ENCODE results near the gene RPA1.
"Not testable (repeated sequence)": the region's sequence is repeated elsewhere in the genome, so short reads cannot be mapped to it uniquely, and the experiment has no call there.

RPA1 gene

GRCh38 chr17:1829592-1830257 is at the start of gene RPA1, which contains the start of gene SMYD4:
Gene RPA1, plus strand, starts transcription at chr17:1830005. Its CDS starts 89 bp downstream, at chr17:1830094.
Gene SMYD4, minus strand, starts transcription at chr17:1829902. Its CDS starts 1,908 bp downstream, at chr17:1827994.
- DNase-seq = peak; percentile 87 to 90
- Mint-ChIP-seq H3K4me3 (peak within 1 kb of the TSS; percentile 92 to 96), H3K4me1 (peaks cover 68% of the 10 kb centered on the region), H3K9me3 (no peaks in the 10 kb centered on the region), H3K27ac (peak within 1 kb of the TSS; percentile 71 to 95), H3K27me3 (no peaks in the 10 kb centered on the region)
- ATAC-seq = peak; percentile 96

- Mint-ChIP-seq H3K9me3 (no peaks in the 10 kb centered on the region), H3K27me3 (no peaks in the 10 kb centered on the region), H3K27ac (no peak overlapping the region), H3K4me1 (no peaks in the 10 kb centered on the region), H3K4me3 (no peak overlapping the region)
- no peak for ATAC-seq
- no peak for DNase-seq
Measured at GRCh38 chr17:1782171-1782567, 47.6 kb upstream of the RPA1 start.

- Mint-ChIP-seq H3K27ac (peak overlapping the region; percentile 33 to 42), H3K4me3 (no peak overlapping the region), H3K9me3 (no peaks in the 10 kb centered on the region), H3K27me3 (no peaks in the 10 kb centered on the region), H3K4me1 (no peaks in the 10 kb centered on the region)
- no peak for DNase-seq
- no peak for ATAC-seq
Measured at GRCh38 chr17:1783271-1783670, 46.5 kb upstream of the RPA1 start.

GRCh38 chr17:1783834-1784611 is 45.8 kb upstream of the RPA1 start:
- peak; percentile 62 for ATAC-seq

GRCh38 chr17:1785930-1786329 is 43.9 kb upstream of the RPA1 start:
- H3K4me1 Mint-ChIP-seq = no peaks in the 10 kb centered on the region
- DNase-seq (no peak), ATAC-seq (no peak)
- no peaks in the 10 kb centered on the region for H3K9me3 Mint-ChIP-seq
- no peaks in the 10 kb centered on the region for H3K27me3 Mint-ChIP-seq
- H3K27ac Mint-ChIP-seq = no peak overlapping the region
- no peak overlapping the region for H3K4me3 Mint-ChIP-seq

More at GRCh38 chr17:1783834-1784611, 45.8 kb upstream of the RPA1 start:
- H3K9me3 Mint-ChIP-seq = no peaks in the 10 kb centered on the region
- no peak overlapping the region for H3K4me3 Mint-ChIP-seq
- DNase-seq = no peak
- H3K27me3 Mint-ChIP-seq = no peaks in the 10 kb centered on the region
- H3K27ac Mint-ChIP-seq = no peak overlapping the region
- H3K4me1 Mint-ChIP-seq = no peaks in the 10 kb centered on the region

- H3K27ac Mint-ChIP-seq = no peak overlapping the region
- no peak for DNase-seq
- no peaks in the 10 kb centered on the region for H3K9me3 Mint-ChIP-seq
- no peaks in the 10 kb centered on the region for H3K4me1 Mint-ChIP-seq
- H3K4me3 Mint-ChIP-seq = no peak overlapping the region
- no peaks in the 10 kb centered on the region for H3K27me3 Mint-ChIP-seq
- ATAC-seq = no peak
Measured at GRCh38 chr17:1786708-1787107, 43.1 kb upstream of the RPA1 start.

- Mint-ChIP-seq H3K27me3 (no peaks in the 10 kb centered on the region), H3K4me3 (no peak overlapping the region), H3K4me1 (no peaks in the 10 kb centered on the region), H3K27ac (peak overlapping the region; percentile 47 to 75), H3K9me3 (no peaks in the 10 kb centered on the region)
- ATAC-seq = no peak
- no peak for DNase-seq
Measured at GRCh38 chr17:1787301-1787902, 42.4 kb upstream of the RPA1 start.

GRCh38 chr17:1789936-1790335 is 39.9 kb upstream of the RPA1 start:
- H3K27me3 Mint-ChIP-seq = no peaks in the 10 kb centered on the region
- peaks cover 6% of the 10 kb centered on the region for H3K4me1 Mint-ChIP-seq
- no peaks in the 10 kb centered on the region for H3K9me3 Mint-ChIP-seq
- no peak overlapping the region for H3K4me3 Mint-ChIP-seq
- no peak for DNase-seq
- no peak overlapping the region for H3K27ac Mint-ChIP-seq
- ATAC-seq = no peak

GRCh38 chr17:1792495-1793446 is 37.0 kb upstream of the RPA1 start:
- Mint-ChIP-seq H3K27me3 (no peaks in the 10 kb centered on the region), H3K27ac (no peak overlapping the region), H3K4me1 (peaks cover 23% of the 10 kb centered on the region), H3K4me3 (no peak overlapping the region), H3K9me3 (no peaks in the 10 kb centered on the region)
- no peak for DNase-seq
- ATAC-seq = no peak

- no peak overlapping the region for H3K27ac Mint-ChIP-seq
Measured at GRCh38 chr17:1793447-1793806, 36.4 kb upstream of the RPA1 start.

GRCh38 chr17:1796800-1797199 is 33.0 kb upstream of the RPA1 start:
- peaks cover 23% of the 10 kb centered on the region for H3K4me1 Mint-ChIP-seq
- no peak for DNase-seq
- H3K4me3 Mint-ChIP-seq = no peak overlapping the region
- no peaks in the 10 kb centered on the region for H3K9me3 Mint-ChIP-seq
- H3K27ac Mint-ChIP-seq = no peak overlapping the region
- ATAC-seq = no peak
- H3K27me3 Mint-ChIP-seq = no peaks in the 10 kb centered on the region

More at GRCh38 chr17:1793447-1793806, 36.4 kb upstream of the RPA1 start:
- H3K4me1 Mint-ChIP-seq = peaks cover 23% of the 10 kb centered on the region
- ATAC-seq = no peak
- H3K27me3 Mint-ChIP-seq = no peaks in the 10 kb centered on the region
- no peak for DNase-seq
- no peaks in the 10 kb centered on the region for H3K9me3 Mint-ChIP-seq
- H3K4me3 Mint-ChIP-seq = no peak overlapping the region

GRCh38 chr17:1797323-1797722 is 32.5 kb upstream of the RPA1 start:
- DNase-seq (no peak), ATAC-seq (no peak)
- Mint-ChIP-seq H3K9me3 (no peaks in the 10 kb centered on the region), H3K27ac (no peak overlapping the region), H3K27me3 (no peaks in the 10 kb centered on the region), H3K4me1 (peaks cover 23% of the 10 kb centered on the region), H3K4me3 (no peak overlapping the region)

- not testable (repeated sequence) for DNase-seq, H3K9me3 Mint-ChIP-seq, H3K4me3 Mint-ChIP-seq, H3K27ac Mint-ChIP-seq, H3K27me3 Mint-ChIP-seq, ATAC-seq
- peaks cover 23% of the 10 kb centered on the region for H3K4me1 Mint-ChIP-seq
Measured at GRCh38 chr17:1797846-1798245, 32.0 kb upstream of the RPA1 start.

GRCh38 chr17:1800240-1800639 is 29.6 kb upstream of the RPA1 start:
- H3K27me3 Mint-ChIP-seq = no peaks in the 10 kb centered on the region
- H3K4me1 Mint-ChIP-seq = peaks cover 14% of the 10 kb centered on the region
- DNase-seq (no peak), ATAC-seq (no peak)
- H3K9me3 Mint-ChIP-seq = no peaks in the 10 kb centered on the region
- no peak overlapping the region for H3K27ac Mint-ChIP-seq
- H3K4me3 Mint-ChIP-seq = no peak overlapping the region

GRCh38 chr17:1800712-1801111 is 29.1 kb upstream of the RPA1 start:
- Mint-ChIP-seq H3K4me3 (no peak overlapping the region), H3K4me1 (peaks cover 11% of the 10 kb centered on the region), H3K9me3 (no peaks in the 10 kb centered on the region), H3K27me3 (no peaks in the 10 kb centered on the region), H3K27ac (no peak overlapping the region)
- no peak for DNase-seq
- ATAC-seq = no peak
